Effector CD8-positive, alpha-beta T cell (primary cell): ENCODE results near the gene FBF1.

Experiments
- DNase-seq: peaks from one replicate; lab custom pipeline; 2025; lab: John Stamatoyannopoulos, UW

Gene FBF1

GRCh38 chr17:75959051-75959838 lies 18.4 kb upstream of the FBF1 start:
- DNase-seq = no peak

GRCh38 chr17:75950855-75951554 lies 10.2 kb upstream of the FBF1 start:
- DNase-seq = no peak

GRCh38 chr17:75950421-75950820 lies 9.6 kb upstream of the FBF1 start:
- no peak for DNase-seq

- no peak for DNase-seq
Measured at GRCh38 chr17:75945211-75945610, 4.4 kb upstream of the FBF1 start.

- DNase-seq = no peak
Measured at GRCh38 chr17:75943491-75943890, 2.6 kb upstream of the FBF1 start.

GRCh38 chr17:75942473-75942872 lies 1.6 kb upstream of the FBF1 start:
- no peak for DNase-seq

GRCh38 chr17:75941442-75941819 lies 589 bp upstream of the FBF1 start:
- DNase-seq = no peak

- no peak for DNase-seq
Measured at GRCh38 chr17:75937652-75938051, 3.2 kb downstream of the FBF1 start.

GRCh38 chr17:75933808-75934207 lies 7.0 kb downstream of the FBF1 start:
- no peak for DNase-seq

- no peak for DNase-seq
Measured at GRCh38 chr17:75932852-75933251, 8.0 kb downstream of the FBF1 start.

- DNase-seq = no peak
Measured at GRCh38 chr17:75931062-75931461, 9.8 kb downstream of the FBF1 start.

- DNase-seq = no peak
Measured at GRCh38 chr17:75927286-75927922, 13.4 kb downstream of the FBF1 start.

GRCh38 chr17:75926456-75926855 lies 14.4 kb downstream of the FBF1 start:
- no peak for DNase-seq

GRCh38 chr17:75925912-75926311 lies 14.9 kb downstream of the FBF1 start:
- DNase-seq = no peak

GRCh38 chr17:75925103-75925502 lies 15.7 kb downstream of the FBF1 start:
- no peak for DNase-seq

GRCh38 chr17:75922963-75923874 lies 17.6 kb downstream of the FBF1 start:
- DNase-seq = no peak

- DNase-seq = no peak
Measured at GRCh38 chr17:75922173-75922961, 18.5 kb downstream of the FBF1 start.

GRCh38 chr17:75921596-75921995 lies 19.2 kb downstream of the FBF1 start:
- no peak for DNase-seq

- DNase-seq = no peak
Measured at GRCh38 chr17:75920045-75920560, 20.7 kb downstream of the FBF1 start.

- DNase-seq = no peak
Measured at GRCh38 chr17:75919611-75920010, 21.2 kb downstream of the FBF1 start.

- no peak for DNase-seq
Measured at GRCh38 chr17:75917917-75918445, 22.9 kb downstream of the FBF1 start.
